ENCODE results near the gene FAM24B. TPM values are rescaled to one million over a fixed set of nuclear protein-coding genes. Genes with fewer than 3 reads are reported as not detected.

FAM24B gene
- 4.2 and 9.0 TPM in 2 replicates for total RNA-seq

GRCh38 chr10:122879339-122880273, at the start of gene FAM24B:
Gene FAM24B (minus strand): TSS chr10:122879581. CDS start chr10:122850515, 29,066 bp downstream.

GRCh38 chr10:122910310-122910709, 30.9 kb upstream of the FAM24B start, which contains the start of gene FAM24A:
Gene FAM24A (plus strand): TSS chr10:122910610. CDS start chr10:122911635, 1,025 bp downstream.

GRCh38 chr10:122845783-122846332, 33.5 kb downstream of the FAM24B start, which contains the start of gene CUZD1:
Gene CUZD1 (minus strand): TSS chr10:122845857. CDS start chr10:122845843, 14 bp downstream.

Other genes starting within 250 kb of the FAM24B start
- not detected in 2 replicates for gene C10orf120, start 179.7 kb downstream of the FAM24B start, total RNA-seq
- gene CUZD1, start 33.7 kb downstream of the FAM24B start, total RNA-seq, result 0.33 and 0.50 TPM in 2 replicates
- gene FAM24A, start 31.0 kb upstream of the FAM24B start, total RNA-seq, result not detected in 2 replicates
- gene C10orf88, start 74.6 kb upstream of the FAM24B start, total RNA-seq, result 11.9 and 15.7 TPM in 2 replicates
- 3.2 and 4.0 TPM in 2 replicates for gene PSTK, start 100.8 kb upstream of the FAM24B start, total RNA-seq
- gene IKZF5, start 129.2 kb upstream of the FAM24B start, total RNA-seq, result 2.5 and 2.7 TPM in 2 replicates
- gene ACADSB, start 129.4 kb upstream of the FAM24B start, total RNA-seq, result 7.0 and 8.0 TPM in 2 replicates